Thoracic aorta (tissue), 2 donors: Measurements from ENCODE around the gene CNNM2. TPM values are rescaled to one million over a fixed set of nuclear protein-coding genes. Genes with fewer than 3 reads are reported as not detected.

Experiments used
- ATAC-seq: fragments of 150-250 bp; one replicate; pipeline ENCODE4 v1.8.0; 2017; ENCODE audit warnings: low read depth; ENCODE audit not compliant: insufficient number of reproducible peaks, low FRiP score
- DNase-seq: peaks from one replicate; pipeline ENCODE4 v3.0.0-alpha.2; 2020; ENCODE audit warnings: low spot score
- H3K27ac ChIP-seq, 2 donors: fragments of 200-600 bp; sonication (generic); 1 replicate in 1 of 2; 2 replicates in 1 of 2; pipeline ENCODE4 v1.5.1; 2016; ENCODE audit warnings: mild to moderate bottlenecking in 2 of 2, moderate library complexity in 2 of 2
- H3K27me3 ChIP-seq: fragments of 200-600 bp; sonication (generic); replicated peaks from 2 replicates; pipeline ENCODE4 v1.6.0; 2016; ENCODE audit warnings: mild to moderate bottlenecking; ENCODE audit not compliant: insufficient read depth
- H3K36me3 ChIP-seq: fragments of 200-600 bp; sonication (generic); one replicate; pipeline ENCODE4 v1.5.1; 2016
- H3K4me1 ChIP-seq, 2 donors: fragments of 200-600 bp; sonication (generic); 1 replicate in 1 of 2; 2 replicates in 1 of 2; pipeline versions ENCODE4 v1.5.1 to v1.6.0; 2016; ENCODE audit warnings: low read depth in 2 of 2, mild to moderate bottlenecking in 1 of 2; ENCODE audit not compliant: control insufficient read depth in 1 of 2
- H3K4me3 ChIP-seq: fragments of 200-600 bp; sonication (generic); 2 replicates; pipeline ENCODE4 v1.5.1; 2016; ENCODE audit warnings: mild to moderate bottlenecking
- H3K9me3 ChIP-seq: fragments of 200-600 bp; sonication (generic); 2 replicates; pipeline ENCODE4 v1.5.1; 2016
- CTCF ChIP-seq: fragments of 200-600 bp; sonication (generic); IDR thresholded peaks from one replicate; pipeline ENCODE4 v1.5.1; 2019; ENCODE audit warnings: antibody characterized with exemption
- total RNA-seq, 2 donors: library from RNA; depleted of rRNA; stranded (reverse); fragments of >200 nt; gene quantifications; one replicate each; pipeline versions ENCODE4 v1.1.0 to v1.2.3, GENCODE V29; 2016

The CNNM2 gene
- total RNA-seq, 2 donors from 2014 or later = 12.2 to 24.5 TPM

DNA sequence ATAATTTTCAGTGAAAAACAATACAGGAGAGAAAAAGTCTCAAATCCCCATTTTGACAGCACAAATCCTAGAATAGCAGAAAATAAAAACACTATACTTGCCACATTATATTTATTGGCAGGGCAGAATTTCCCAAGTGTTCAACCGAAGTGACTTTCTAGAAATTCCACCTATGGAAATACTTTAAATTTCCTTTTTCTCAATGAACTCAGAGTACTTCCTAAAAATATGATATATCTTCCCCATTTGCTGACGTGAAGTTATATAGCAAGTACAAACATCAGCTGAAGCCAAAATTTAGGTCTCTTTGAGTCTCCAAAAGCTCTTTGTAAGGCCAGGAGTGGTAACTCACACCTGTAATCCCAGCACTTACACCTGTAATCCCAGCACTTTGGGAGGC, 191.7 kb downstream of the CNNM2 start:
- H3K36me3 ChIP-seq = no peaks in the 10 kb centered on the region
- no peak overlapping the region for H3K4me3 ChIP-seq
- ATAC-seq (no peak), DNase-seq (no peak)
- H3K4me1 ChIP-seq = peaks cover 44 to 73% of the 10 kb centered on the region in 2 donors
- no peaks in the 10 kb centered on the region for H3K9me3 ChIP-seq
- no peak for TF ChIP-seq CTCF
- H3K27ac ChIP-seq = peak overlapping the region; percentile 17 to 86
- H3K27me3 ChIP-seq = no peaks in the 10 kb centered on the region

- H3K4me3 ChIP-seq = no peak overlapping the region
- no peak for DNase-seq
- H3K27me3 ChIP-seq = no peaks in the 10 kb centered on the region
- ATAC-seq = no peak
- peak overlapping the region; percentile 17 to 86 for H3K27ac ChIP-seq
- no peaks in the 10 kb centered on the region for H3K36me3 ChIP-seq
- peaks cover 44 to 79% of the 10 kb centered on the region in 2 donors for H3K4me1 ChIP-seq
- no peaks in the 10 kb centered on the region for H3K9me3 ChIP-seq
- no peak for TF ChIP-seq CTCF
Observed at GRCh38 chr10:103110407-103110806, 192.3 kb downstream of the CNNM2 start.

DNA sequence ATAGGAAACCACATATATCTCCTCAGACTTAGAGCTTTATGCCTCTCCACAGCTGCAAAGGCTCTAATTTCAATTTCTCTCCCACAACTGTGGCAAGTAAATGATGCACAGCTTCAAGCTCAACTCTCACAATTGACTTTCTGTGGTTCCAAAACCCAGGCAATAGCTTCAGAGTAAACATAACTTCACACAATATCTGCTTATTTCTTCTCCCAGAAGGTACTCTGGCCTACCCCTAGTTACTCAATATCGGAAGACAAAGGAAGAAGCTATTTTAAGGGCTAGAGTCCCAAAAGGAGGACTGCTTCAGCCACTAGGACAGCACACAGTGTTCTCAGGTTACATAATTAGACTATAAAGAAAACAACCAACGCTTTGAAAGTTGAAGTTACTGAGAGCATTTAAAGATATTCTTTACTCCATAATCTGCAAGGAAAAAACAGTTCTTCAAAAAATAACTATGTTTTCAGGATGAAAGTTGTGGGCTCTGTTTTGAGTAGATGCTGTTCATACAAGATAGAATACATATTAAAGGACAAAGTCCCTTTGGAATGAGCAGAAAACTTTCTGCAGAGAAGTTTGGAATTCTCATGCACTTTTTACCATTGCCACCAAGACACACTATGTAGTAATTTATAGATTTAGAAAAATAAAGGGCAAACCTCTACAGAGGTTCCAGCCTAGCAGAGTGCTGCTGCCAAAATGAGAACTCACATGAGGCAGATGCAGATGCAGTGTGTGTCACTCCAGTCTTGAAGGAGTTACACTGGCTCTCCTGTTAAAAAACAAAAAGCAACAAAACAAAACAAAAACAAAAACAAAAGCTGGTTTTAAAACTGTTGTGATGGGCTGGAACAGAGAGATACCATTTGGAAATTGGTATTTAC, 193.2 kb downstream of the CNNM2 start:
- peak overlapping the region; percentile 59 to 86 for H3K27ac ChIP-seq
- no peak for DNase-seq

DNA sequence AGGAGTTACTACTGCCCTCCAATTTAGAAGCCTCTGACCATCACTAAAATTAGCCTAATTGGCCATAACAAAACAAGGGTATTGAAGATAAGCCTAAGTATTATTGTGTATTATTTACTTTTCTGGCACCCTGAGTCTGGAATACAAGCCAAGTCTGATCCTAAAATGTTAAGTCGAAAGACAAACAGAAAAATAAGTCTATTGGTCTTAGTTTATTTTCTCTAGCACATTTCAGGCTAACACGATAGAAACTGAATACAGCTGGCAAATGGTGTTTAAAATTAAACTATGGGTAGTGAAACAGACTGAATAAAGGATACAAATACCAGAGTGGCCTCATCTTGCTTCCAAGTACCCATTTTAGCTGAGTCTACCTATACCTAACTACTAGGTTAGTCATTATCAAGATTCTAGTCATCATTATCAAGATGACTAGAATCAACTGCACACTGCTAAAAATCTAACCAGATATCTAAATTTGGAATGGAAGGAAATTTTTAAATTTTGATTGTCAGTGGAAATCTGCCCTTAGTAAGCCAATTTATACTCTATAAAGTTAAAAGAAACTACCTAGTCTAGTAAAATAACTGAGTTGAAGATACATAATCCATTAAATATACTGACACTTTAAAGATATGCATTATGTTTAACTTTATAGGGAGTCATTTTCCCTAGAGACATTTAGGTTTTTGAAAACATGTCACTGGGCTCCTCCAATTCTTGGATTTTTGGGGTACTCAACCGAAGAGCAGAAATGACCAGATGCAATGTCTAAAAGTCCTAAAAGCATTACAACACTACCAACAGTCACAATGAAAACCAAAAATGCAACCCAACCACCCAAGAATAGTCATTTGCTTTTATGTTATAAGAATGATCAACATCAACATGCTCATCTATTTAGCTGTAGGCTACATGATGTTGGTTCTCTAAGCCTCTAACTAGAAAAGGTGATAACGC, 194.1 kb downstream of the CNNM2 start:
- peak overlapping the region; percentile 59 to 86 for H3K27ac ChIP-seq
- DNase-seq (no peak), ATAC-seq (no peak)
- H3K36me3 ChIP-seq = no peaks in the 10 kb centered on the region
- peaks cover 42 to 76% of the 10 kb centered on the region in 2 donors for H3K4me1 ChIP-seq
- TF ChIP-seq CTCF = no peak
- H3K4me3 ChIP-seq = no peak overlapping the region
- H3K9me3 ChIP-seq = no peaks in the 10 kb centered on the region
- H3K27me3 ChIP-seq = no peaks in the 10 kb centered on the region

More for the DNA sequence above, 193.2 kb downstream of the CNNM2 start:
- TF ChIP-seq CTCF = no peak
- Histone ChIP-seq H3K27me3 (no peaks in the 10 kb centered on the region), H3K4me3 (peak overlapping the region; percentile 40), H3K9me3 (no peaks in the 10 kb centered on the region), H3K4me1 (peaks cover 44 to 76% of the 10 kb centered on the region in 2 donors), H3K36me3 (no peaks in the 10 kb centered on the region)
- no peak for ATAC-seq

DNA sequence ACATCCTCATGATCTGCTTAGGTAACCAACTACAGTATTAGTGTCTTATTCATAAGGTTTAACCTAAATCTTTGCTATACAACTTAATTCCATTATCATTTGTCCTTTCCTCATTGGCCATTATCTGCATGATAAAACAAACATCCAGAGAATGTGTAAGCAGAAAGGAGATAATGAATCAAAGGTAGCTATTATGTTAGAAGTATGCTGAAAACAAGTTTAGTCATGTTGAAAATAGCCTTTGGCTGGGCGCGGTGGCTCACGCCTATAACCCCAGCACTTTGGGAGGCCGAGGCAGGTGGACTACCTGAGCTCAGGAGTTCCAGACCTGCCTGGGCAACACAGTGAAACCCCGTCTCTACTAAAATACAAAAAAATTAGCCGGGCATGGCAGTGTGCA, 196.8 kb downstream of the CNNM2 start:
- TF ChIP-seq CTCF = no peak

More for the DNA sequence above, 196.8 kb downstream of the CNNM2 start:
- ATAC-seq = no peak
- Histone ChIP-seq H3K9me3 (no peaks in the 10 kb centered on the region), H3K4me3 (no peak overlapping the region), H3K27ac (peak overlapping the region in 1 of 2 donors; percentile 23), H3K36me3 (no peaks in the 10 kb centered on the region), H3K4me1 (peaks cover 38 to 78% of the 10 kb centered on the region in 2 donors), H3K27me3 (no peaks in the 10 kb centered on the region)
- no peak for DNase-seq
